Activated CD4-positive, alpha-beta T cell treated with anti-CD3 and anti-CD28 coated beads for 24 hours (primary cell): Measurements from ENCODE around the gene SAFB2.

Experiments
- DNase-seq, 2 donors: peaks; one replicate each; pipeline ENCODE4 v3.0.0-alpha.2; 2020; ENCODE audit warnings: low read depth in 2 of 2

The SAFB2 gene

GRCh38 chr19:5542665-5543064 lies 79.9 kb downstream of the SAFB2 start:
- no peak for DNase-seq

GRCh38 chr19:5541456-5541855 lies 81.1 kb downstream of the SAFB2 start:
- no peak for DNase-seq

- no peak for DNase-seq
These were observed 82.4 kb downstream of the SAFB2 start for GRCh38 chr19:5540208-5540607.

GRCh38 chr19:5537870-5538269 lies 84.7 kb downstream of the SAFB2 start:
- no peak for DNase-seq
